Spleen (tissue), 7 donors: ENCODE measurements around the gene CPA5.

Source experiments
- POLR2A ChIP-seq, 3 donors: fragments of 450-650 bp; IDR thresholded peaks; one replicate each; pipeline ENCODE4 v1.5.1; 2017; ENCODE audit warnings: antibody characterized with exemption in 3 of 3, mild to moderate bottlenecking in 1 of 3
- POLR2AphosphoS5 ChIP-seq, 3 donors: sonication (generic); formaldehyde crosslinking; IDR thresholded peaks; one replicate each; pipeline ENCODE4 v1.5.1; 2017; ENCODE audit warnings: antibody characterized with exemption in 3 of 3
- TF ChIP-seq, protein P1 (sequence below), 11 experiments: fragments of 200-600 bp in 7 of 11; fragments of 450-650 bp in 4 of 11; sonication (generic) in 4 of 11; IDR thresholded peaks in 8 of 11; conservative IDR thresholded peaks in 3 of 11; 1 replicate in 7 of 11; 2 replicates in 4 of 11; pipeline versions ENCODE4 v1.4.0 to v1.8.0; 2016 to 2021; ENCODE audit warnings: antibody characterized with exemption in 11 of 11, inconsistent platforms in 4 of 11, mild to moderate bottlenecking in 1 of 11
- donor health status: DM: no; HTN: no; CAD: no; lungs with moderate emphysema.
- donor health status: DM: no; HTN: no; CAD: no.
- donor health status: DM: no; HTN: no; CAD: no.

- no peak for TF ChIP-seq POLR2AphosphoS5 (IDR thresholded peaks at IDR 0.05)
- TF ChIP-seq, protein P1, sequence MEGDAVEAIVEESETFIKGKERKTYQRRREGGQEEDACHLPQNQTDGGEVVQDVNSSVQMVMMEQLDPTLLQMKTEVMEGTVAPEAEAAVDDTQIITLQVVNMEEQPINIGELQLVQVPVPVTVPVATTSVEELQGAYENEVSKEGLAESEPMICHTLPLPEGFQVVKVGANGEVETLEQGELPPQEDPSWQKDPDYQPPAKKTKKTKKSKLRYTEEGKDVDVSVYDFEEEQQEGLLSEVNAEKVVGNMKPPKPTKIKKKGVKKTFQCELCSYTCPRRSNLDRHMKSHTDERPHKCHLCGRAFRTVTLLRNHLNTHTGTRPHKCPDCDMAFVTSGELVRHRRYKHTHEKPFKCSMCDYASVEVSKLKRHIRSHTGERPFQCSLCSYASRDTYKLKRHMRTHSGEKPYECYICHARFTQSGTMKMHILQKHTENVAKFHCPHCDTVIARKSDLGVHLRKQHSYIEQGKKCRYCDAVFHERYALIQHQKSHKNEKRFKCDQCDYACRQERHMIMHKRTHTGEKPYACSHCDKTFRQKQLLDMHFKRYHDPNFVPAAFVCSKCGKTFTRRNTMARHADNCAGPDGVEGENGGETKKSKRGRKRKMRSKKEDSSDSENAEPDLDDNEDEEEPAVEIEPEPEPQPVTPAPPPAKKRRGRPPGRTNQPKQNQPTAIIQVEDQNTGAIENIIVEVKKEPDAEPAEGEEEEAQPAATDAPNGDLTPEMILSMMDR (IDR thresholded peaks at IDR 0.05 in 8 of 11, conservative IDR thresholded peaks at IDR 0.05 in 3 of 11) = no peak
- no peak for TF ChIP-seq POLR2A (IDR thresholded peaks at IDR 0.05)
Measured at GRCh38 chr7:130359276-130359857, 14.8 kb downstream of the CPA5 start.
